AG10803 (cell line): ENCODE measurements around the gene ZSCAN16.

Source experiments
- DNase-seq: peaks from one replicate; pipeline ENCODE4 v3.0.0; 2010; ENCODE audit warnings: low read depth
- H3K4me3 ChIP-seq: 2 replicates; pipeline ENCODE4 v1.5.1; 2011; ENCODE audit warnings: mild to moderate bottlenecking, low read length, control low read depth
- CTCF ChIP-seq: conservative IDR thresholded peaks from 2 replicates; pipeline ENCODE4 v1.5.1; 2011; ENCODE audit warnings: mild to moderate bottlenecking, low read length, control low read depth, inconsistent platforms

ZSCAN16 gene

GRCh38 chr6:28134015-28134414 lies 9.6 kb downstream of the ZSCAN16 start:
- peak; percentile 42 for DNase-seq
- H3K4me3 ChIP-seq, result no peak overlapping the region
- peak; percentile 56 for TF ChIP-seq CTCF

GRCh38 chr6:28134716-28135115 lies 10.3 kb downstream of the ZSCAN16 start:
- no peak for TF ChIP-seq CTCF
- H3K4me3 ChIP-seq, result no peak overlapping the region
- no peak for DNase-seq

- no peak for TF ChIP-seq CTCF
- peak overlapping the region; percentile 92 for H3K4me3 ChIP-seq
- no peak for DNase-seq
These were observed 11.0 kb downstream of the ZSCAN16 start for GRCh38 chr6:28135393-28135792.

- peak overlapping the region; percentile 92 for H3K4me3 ChIP-seq
- TF ChIP-seq CTCF, result no peak
- peak; percentile 96 for DNase-seq
These were observed 12.4 kb downstream of the ZSCAN16 start for GRCh38 chr6:28136585-28137504.

GRCh38 chr6:28137505-28137981 lies 13.1 kb downstream of the ZSCAN16 start:
- DNase-seq, result peak; percentile 35
- no peak for TF ChIP-seq CTCF
- peak overlapping the region; percentile 92 for H3K4me3 ChIP-seq

- no peak overlapping the region for H3K4me3 ChIP-seq
These were observed 15.6 kb downstream of the ZSCAN16 start for GRCh38 chr6:28139860-28140543.

More at GRCh38 chr6:28139860-28140543, 15.6 kb downstream of the ZSCAN16 start:
- TF ChIP-seq CTCF, result no peak
- DNase-seq, result no peak
